Kidney (tissue), 14 donors: ENCODE measurements around the gene PPARA. TPM values are rescaled to one million over a fixed set of nuclear protein-coding genes. Genes with fewer than 3 reads are reported as not detected.

Experiments used
- DNase-seq, 5 donors: peaks; one replicate each; pipeline ENCODE4 v3.0.0-alpha.2; 2013 to 2020
- FAIRE-seq: peaks from 2 replicates; lab custom pipeline; 2012; peaks lifted over from hg19 to GRCh38; lab: Jason Lieb, UNC
- H3K27ac ChIP-seq, 2 donors: one replicate each; pipeline ENCODE4 v1.7.0; 2013; ENCODE audit warnings: low read depth in 2 of 2, low read length in 2 of 2, inconsistent platforms in 1 of 2
- H3K27me3 ChIP-seq: one replicate; pipeline ENCODE4 v1.7.1; 2013; ENCODE audit warnings: low read length, inconsistent platforms; ENCODE audit not compliant: control insufficient read depth, insufficient read depth
- H3K36me3 ChIP-seq, 3 donors: one replicate each; pipeline versions ENCODE4 v1.7.0 to v1.7.1; 2013; ENCODE audit warnings: low read length in 3 of 3, control low read depth in 1 of 3, inconsistent platforms in 1 of 3; ENCODE audit not compliant: insufficient read depth in 3 of 3, control insufficient read depth in 2 of 3
- H3K4me1 ChIP-seq, 3 donors: one replicate each; pipeline versions ENCODE4 v1.7.0 to v1.7.1; 2013; ENCODE audit warnings: low read length in 3 of 3, inconsistent platforms in 1 of 3, low read depth in 1 of 3; ENCODE audit not compliant: control insufficient read depth in 2 of 3, insufficient read depth in 2 of 3
- H3K4me3 ChIP-seq, 3 donors: one replicate each; pipeline versions ENCODE4 v1.7.0 to v1.8.1; 2013; ENCODE audit warnings: low read length in 3 of 3, control low read depth in 1 of 3, inconsistent platforms in 1 of 3
- H3K9ac ChIP-seq, 3 donors: one replicate each; pipeline versions ENCODE4 v1.7.0 to v1.7.1; 2013; ENCODE audit warnings: low read length in 3 of 3, control low read depth in 1 of 3, inconsistent platforms in 1 of 3
- H3K9me3 ChIP-seq, 3 donors: one replicate each; pipeline versions ENCODE4 v1.7.0 to v1.7.1; 2013; ENCODE audit warnings: low read length in 3 of 3, control low read depth in 1 of 3, inconsistent platforms in 1 of 3; ENCODE audit not compliant: control insufficient read depth in 2 of 3, insufficient read depth in 1 of 3
- CTCF ChIP-seq: IDR thresholded peaks from 3 replicates; pipeline ENCODE4 v1.5.1; 2012; ENCODE audit warnings: mild to moderate bottlenecking, moderate library complexity, borderline replicate concordance; ENCODE audit not compliant: insufficient read depth; ENCODE audit errors: extremely low read depth
- intact Hi-C: fragments of 100-400 bp; cut with DNase I; formaldehyde crosslinking; loops from one replicate; pipeline ENCODE4 v1.11.1; 2022
- polyA plus RNA-seq: library from polyadenylated mRNA; stranded (reverse); fragments of 350-450 nt; fragmentation: Illumina TruSeq; extraction: RNeasy Lipid Tissue Mini Kit (QIAGEN cat#74804); gene quantifications from one replicate; pipeline ENCODE4 v1.2.3, GENCODE V29; 2014; ENCODE audit warnings: low read depth, low replicate concordance; ENCODE audit not compliant: insufficient read depth
- total RNA-seq: library from RNA; stranded (reverse); fragmentation: NEBNext Ultra II Directional; extraction: Animal tissue kit (Norgen Biotek cat#: 25700); gene quantifications from one replicate; pipeline ENCODE4 v1.2.1, GENCODE V29; 2021
- donor health status: control.
- donor health status: control.
- donor health status: control.
- donor health status: control.
- donor health status: control.
- donor health status: DM: yes; HTN: yes; CAD: no.
- donor health status: Normal renal cell carcinoma (clear cell type).

The PPARA gene
- total and polyA plus RNA-seq, 2 donors from 2014 or later = 15.8 to 36.8 TPM

DNA sequence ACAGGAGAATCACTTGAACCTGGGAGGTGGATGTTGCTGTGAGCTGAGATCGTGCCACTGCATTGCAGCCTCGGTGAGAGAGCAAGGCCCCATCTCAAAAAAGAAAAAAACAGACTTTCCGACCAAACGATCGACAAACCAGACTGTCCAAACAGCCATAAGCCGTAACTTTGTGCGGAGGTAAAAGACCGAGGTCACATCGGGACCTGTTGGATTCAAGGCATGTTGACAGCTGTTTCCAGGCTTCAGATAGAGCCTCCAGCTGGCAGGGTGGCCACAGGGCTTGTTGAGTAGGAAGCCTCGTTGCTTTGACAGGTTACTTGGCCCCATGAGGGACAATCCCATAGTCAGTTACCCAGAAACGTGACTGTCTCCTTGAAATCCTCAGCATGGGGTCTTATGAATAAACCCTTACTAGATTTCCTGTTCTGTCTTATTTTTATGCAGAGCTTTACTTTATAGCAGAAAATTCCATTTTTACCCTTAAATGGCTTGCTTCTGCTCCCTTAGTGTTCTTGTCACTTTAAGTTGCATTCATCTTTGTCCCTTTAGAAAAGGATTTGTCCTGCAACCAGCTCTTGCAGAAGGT lies 22.3 kb downstream of the PPARA start:
- FAIRE-seq = no peak
- no peaks in the 10 kb centered on the region for H3K27me3 ChIP-seq

GRCh38 chr22:46173152-46173551 lies 22.8 kb downstream of the PPARA start:
- H3K27ac ChIP-seq = no peak overlapping the region
- intact Hi-C loops = no loop called here
- H3K4me1 ChIP-seq = peaks cover 0 to 15% (median 11%) of the 10 kb centered on the region in 3 donors
- H3K4me3 ChIP-seq = peak overlapping the region in 2 of 3 donors; percentile 38 to 52
- H3K9me3 ChIP-seq = peaks cover 0 to 3% (median 3%) of the 10 kb centered on the region in 3 donors
- H3K27me3 ChIP-seq = no peaks in the 10 kb centered on the region
- TF ChIP-seq CTCF = no peak
- FAIRE-seq (no peak), DNase-seq (no peak)
- peaks cover 0 to 4% (median 0%) of the 10 kb centered on the region in 3 donors for H3K36me3 ChIP-seq
- no peak overlapping the region for H3K9ac ChIP-seq

More for the DNA sequence above, 22.3 kb downstream of the PPARA start:
- H3K36me3 ChIP-seq = peaks cover 0 to 2% (median 0%) of the 10 kb centered on the region in 3 donors
- peaks cover 0 to 15% (median 11%) of the 10 kb centered on the region in 3 donors for H3K4me1 ChIP-seq
- intact Hi-C loops = no loop called here
- peak overlapping the region in 1 of 2 donors; percentile 16 for H3K27ac ChIP-seq
- peak overlapping the region in 2 of 3 donors; percentile 38 to 52 for H3K4me3 ChIP-seq
- H3K9me3 ChIP-seq = peaks cover 0 to 3% (median 2%) of the 10 kb centered on the region in 3 donors
- TF ChIP-seq CTCF = no peak
- no peak overlapping the region for H3K9ac ChIP-seq
- no peak for DNase-seq

DNA sequence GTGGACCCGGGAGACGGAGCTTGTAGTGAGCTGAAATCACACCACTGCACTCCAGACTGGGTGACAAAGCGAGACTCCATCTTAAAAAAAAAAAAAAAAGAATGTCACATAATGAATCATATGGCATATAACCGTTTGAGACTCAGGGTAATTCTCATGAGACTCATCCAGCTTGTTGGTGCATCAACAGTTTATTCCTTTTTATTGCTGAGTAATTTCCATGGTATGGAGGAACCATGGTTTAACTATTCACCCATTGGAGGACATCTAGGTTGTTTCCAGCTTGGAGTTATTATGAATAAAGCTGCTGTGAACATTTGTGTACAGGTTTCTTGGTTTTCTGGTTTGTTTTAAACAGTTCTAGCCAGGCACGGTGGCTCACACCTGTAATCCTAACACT lies 25.3 kb downstream of the PPARA start:
- intact Hi-C loops = no loop called here
- no peak for FAIRE-seq
- no peak for TF ChIP-seq CTCF

More for the DNA sequence above, 25.3 kb downstream of the PPARA start:
- Histone ChIP-seq H3K9me3 (peaks cover 3 to 7% (median 4%) of the 10 kb centered on the region in 3 donors), H3K9ac (no peak overlapping the region), H3K36me3 (peaks cover under 1 to 7% (median 2%) of the 10 kb centered on the region in 3 donors), H3K4me3 (no peak overlapping the region), H3K4me1 (peaks cover 0 to 13% (median 11%) of the 10 kb centered on the region in 3 donors), H3K27ac (no peak overlapping the region), H3K27me3 (no peaks in the 10 kb centered on the region)
- DNase-seq = no peak
